Measurements from ENCODE around the gene ACER3. TPM values are rescaled to one million over a fixed set of nuclear protein-coding genes. Genes with fewer than 3 reads are reported as not detected.

The ACER3 gene
- total and polyA plus RNA-seq, 2 of the 4 experiments (the other 2 are of a cell fraction) = 3.5 to 10.0 TPM

DNA sequence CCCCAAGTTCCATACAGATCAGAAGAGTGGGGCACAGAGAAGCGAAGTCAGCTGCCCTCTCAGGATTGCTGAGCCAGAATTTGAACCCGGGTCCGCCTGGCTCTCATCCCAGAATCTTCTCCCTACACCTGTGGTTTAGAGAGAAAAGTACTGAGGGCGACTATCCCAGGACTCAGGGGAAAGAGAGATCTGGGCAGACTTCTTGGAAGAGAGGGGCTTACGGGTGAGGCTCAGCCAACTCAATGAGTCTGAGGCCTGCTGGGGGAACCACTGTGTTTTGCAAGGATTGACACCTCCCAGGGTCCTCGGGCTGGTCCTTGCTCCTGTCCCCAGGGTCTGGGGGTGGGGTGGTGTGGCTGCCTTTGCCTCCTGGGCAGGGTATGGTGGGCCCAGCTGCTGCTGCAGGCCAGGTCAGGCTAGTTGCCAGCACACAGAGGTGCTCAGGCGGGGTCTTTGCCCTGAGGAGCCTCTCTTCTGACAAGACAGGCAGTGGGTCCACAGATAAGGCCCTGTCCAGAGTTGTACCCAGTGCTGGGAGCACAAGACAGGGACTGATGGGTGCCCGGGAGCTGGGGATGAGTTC, 207.2 kb downstream of the ACER3 start:
- H3K27ac ChIP-seq (ENCODE audit: insufficient read depth, low read length) = no peak overlapping the region
- H2AK9ac ChIP-seq (replicated peaks; ENCODE audit: low read depth, low read length, poor library complexity) = peak overlapping the region; percentile 94
- no peak overlapping the region for H2BK120ac ChIP-seq (ENCODE audit: low read depth, low read length)
- H2BK5ac ChIP-seq (ENCODE audit: low read depth, low read length, poor library complexity, severe bottlenecking) = no peak overlapping the region
- ChIA-PET CTCF (no interaction called here), POLR2A (ENCODE audit: unreplicated experiment) (no interaction called here)
- no peak overlapping the region for H4K91ac ChIP-seq (ENCODE audit: insufficient read depth, low read depth, low read length)
- no TSS peak for BruUV-seq (replicated peaks)
- H4K8ac ChIP-seq (ENCODE audit: low read depth in 2 of 2, low read length in 2 of 2) = peak overlapping the region in 1 of 2 experiments; percentile 30; a peak in 1 of 4 replicates
- H3K18ac ChIP-seq (ENCODE audit: low read depth, low read length) = no peak overlapping the region
- ATAC-seq (ENCODE audit: low read depth) (no peak), DNase-seq (no peak)
- H3K9me3 ChIP-seq (ENCODE audit: control insufficient read depth, insufficient read depth, low read length) = no peaks in the 10 kb centered on the region
- dilution Hi-C loops (cut with HindIII; ENCODE audit: low sequenced_read_pairs, unreplicated experiment) (no loop called here), in situ Hi-C loops (cut with MboI; ENCODE audit: low sequenced_read_pairs) (no loop called here), intact Hi-C loops (cut with micrococcal nuclease) (no loop called here)
- peak overlapping the region; percentile 66 for H3K4ac ChIP-seq (ENCODE audit: low read depth, low read length)
- peak overlapping the region; percentile 11; the same call in 1 of the 2 replicates for H2AK5ac ChIP-seq (ENCODE audit: low read depth, low read length)
- H3K36me3 ChIP-seq (ENCODE audit: control insufficient read depth, insufficient read depth, low read length) = no peaks in the 10 kb centered on the region
- H3K4me3 ChIP-seq (ENCODE audit: insufficient read depth, low read depth, low read length) = peak overlapping the region; percentile 72; the same call in 1 of the 2 replicates
- no peak overlapping the region for H2BK15ac ChIP-seq (ENCODE audit: low read depth, low read length)
- H4K5ac ChIP-seq (ENCODE audit: low read depth, low read length) = no peak overlapping the region
- H3K4me1 ChIP-seq (ENCODE audit: control insufficient read depth, insufficient read depth, low read length) = peaks cover 25% of the 10 kb centered on the region
- H3K14ac ChIP-seq (replicated peaks; ENCODE audit: low read depth, low read length) = 0 out of 2 replicates have a peak overlapping the region, but pooled peaks have one; percentile 12
- peaks cover 15% of the 10 kb centered on the region for H3K9me1 ChIP-seq (ENCODE audit: insufficient read depth, low read length)
- H3K56ac ChIP-seq (ENCODE audit: extremely low read depth, insufficient read depth, low read length) = no peak overlapping the region
- H3K23ac ChIP-seq (ENCODE audit: low read depth, low read length) = peak overlapping the region; percentile 79; the same call in 1 of the 2 replicates
- no peak overlapping the region for H2AFZ ChIP-seq (replicated peaks; ENCODE audit: low read length, poor library complexity)
- H3K27me3 ChIP-seq (ENCODE audit: control insufficient read depth, insufficient read depth, low read length) = no peaks in the 10 kb centered on the region
- H3K4me2 ChIP-seq (ENCODE audit: low read depth, low read length) = peak overlapping the region; percentile 86
- WGBS, 2 experiments (ENCODE audit: extremely low coverage in 2 of 2, insufficient read length in 1 of 2) = 82% methylated on average over 5 of the region's 8 CpGs; no CpG with 5 or more reads in 1 of the 2 experiments
- H4K20me1 ChIP-seq (ENCODE audit: insufficient read depth, low read length) = no peaks in the 10 kb centered on the region
- H2BK20ac ChIP-seq (ENCODE audit: low read depth, low read length) = no peak overlapping the region
- H3K9ac ChIP-seq (ENCODE audit: low read depth, low read length) = peak overlapping the region; percentile 75
- H3K79me1 ChIP-seq (ENCODE audit: low read depth in 1 of 2, low read length in 2 of 2) = peaks cover 11 to 39% of the 10 kb centered on the region in 2 experiments; a peak in 3 of 4 replicates
- TF ChIP-seq RCOR1 (IDR thresholded peaks at IDR 0.05; ENCODE audit: insufficient replicate concordance, low read length) (no peak), RFX5 (IDR thresholded peaks at IDR 0.05; ENCODE audit: low read depth, low read length) (no peak), NFE2L2 (IDR thresholded peaks at IDR 0.05; ENCODE audit: low read depth, low read length) (no peak), BHLHE40 (IDR thresholded peaks at IDR 0.05; ENCODE audit: low read depth, low read length) (no peak), ELK1 (IDR thresholded peaks at IDR 0.05; ENCODE audit: borderline replicate concordance, low read depth, low read length) (no peak), FOS (IDR thresholded peaks at IDR 0.05; ENCODE audit: low read depth, low read length) (no peak), RAD21 (IDR thresholded peaks at IDR 0.05; ENCODE audit: low read length) (no peak), POLR2A (IDR thresholded peaks at IDR 0.05; ENCODE audit: low read depth, low read length) (no peak), MAFK (IDR thresholded peaks at IDR 0.05; ENCODE audit: low read depth, low read length) (no peak)
- TF ChIP-seq, protein P1, sequence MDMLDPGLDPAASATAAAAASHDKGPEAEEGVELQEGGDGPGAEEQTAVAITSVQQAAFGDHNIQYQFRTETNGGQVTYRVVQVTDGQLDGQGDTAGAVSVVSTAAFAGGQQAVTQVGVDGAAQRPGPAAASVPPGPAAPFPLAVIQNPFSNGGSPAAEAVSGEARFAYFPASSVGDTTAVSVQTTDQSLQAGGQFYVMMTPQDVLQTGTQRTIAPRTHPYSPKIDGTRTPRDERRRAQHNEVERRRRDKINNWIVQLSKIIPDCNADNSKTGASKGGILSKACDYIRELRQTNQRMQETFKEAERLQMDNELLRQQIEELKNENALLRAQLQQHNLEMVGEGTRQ (IDR thresholded peaks at IDR 0.05; ENCODE audit: low read depth, low read length) = no peak
